Gastrocnemius medialis (tissue), 4 donors: ENCODE results near the gene LSM5. TPM values are rescaled to one million over a fixed set of nuclear protein-coding genes. Genes with fewer than 3 reads are reported as not detected.

Experiments used
- ATAC-seq, 2 donors: fragments of 150-250 bp; one replicate each; pipeline ENCODE4 v1.9.1; 2016
- DNase-seq, 2 donors: peaks; one replicate each; pipeline ENCODE4 v3.0.0-alpha.2; 2019
- H3K27ac ChIP-seq, 4 donors: fragments of 200-600 bp; sonication (generic); 1 replicate in 1 of 4; 2 replicates in 3 of 4; pipeline ENCODE4 v1.5.1; 2016 to 2018; ENCODE audit warnings: mild to moderate bottlenecking in 2 of 4, moderate library complexity in 1 of 4
- H3K27me3 ChIP-seq, 3 donors: fragments of 200-600 bp; sonication (generic) in 2 of 3; 1 replicate in 1 of 3; 2 replicates in 2 of 3; pipeline versions ENCODE4 v1.5.1 to v1.6.0; 2016 to 2019; ENCODE audit warnings: mild to moderate bottlenecking in 1 of 3, moderate library complexity in 1 of 3
- H3K36me3 ChIP-seq, 2 donors: fragments of 200-600 bp; sonication (generic) in 1 of 2; one replicate each; pipeline ENCODE4 v1.5.1; 2017 to 2018
- H3K4me1 ChIP-seq, 2 donors: fragments of 200-600 bp; sonication (generic) in 1 of 2; one replicate each; pipeline ENCODE4 v1.5.1; 2016 to 2017; ENCODE audit warnings: mild to moderate bottlenecking in 2 of 2
- H3K4me3 ChIP-seq, 4 donors: fragments of 200-600 bp; sonication (generic) in 3 of 4; 1 replicate in 1 of 4; 2 replicates in 3 of 4; pipeline ENCODE4 v1.5.1; 2016 to 2019; ENCODE audit warnings: mild to moderate bottlenecking in 2 of 4
- H3K9me3 ChIP-seq, 3 donors: fragments of 200-600 bp; sonication (generic) in 2 of 3; 1 replicate in 1 of 3; 2 replicates in 2 of 3; pipeline ENCODE4 v1.5.1; 2016 to 2019
- POLR2A ChIP-seq, 2 donors: fragments of 450-650 bp; IDR thresholded peaks; one replicate each; pipeline ENCODE4 v1.6.1; 2017; ENCODE audit warnings: antibody characterized with exemption in 2 of 2, mild to moderate bottlenecking in 2 of 2, moderate library complexity in 2 of 2
- in situ Hi-C, 4 donors: fragments of 200-750 bp; cut with MboI; loops; one replicate each; pipeline versions ENCODE4 v1.15.0 to v1.8.0; 2017; ENCODE audit warnings: low sequenced_read_pairs in 4 of 4
- intact Hi-C: fragments of 100-400 bp; cut with DNase I; formaldehyde crosslinking; loops from one replicate; pipeline ENCODE4 v1.15.1; 2023; ENCODE audit warnings: low total_unique reads
- total RNA-seq, 4 donors: library from RNA; depleted of rRNA; stranded (reverse); fragments of >200 nt; gene quantifications; one replicate each; pipeline versions ENCODE4 v1.1.0 to v1.2.3, GENCODE V29; 2016
- TF ChIP-seq, protein P1 (sequence below), 5 experiments: fragments of 450-650 bp in 3 of 5; fragments of 200-600 bp in 2 of 5; sonication (generic) in 2 of 5; IDR thresholded peaks in 4 of 5; conservative IDR thresholded peaks in 1 of 5; 1 replicate in 4 of 5; 2 replicates in 1 of 5; pipeline ENCODE4 v1.5.1; 2016 to 2019; ENCODE audit warnings: antibody characterized with exemption in 5 of 5, mild to moderate bottlenecking in 3 of 5, moderate library complexity in 3 of 5

The LSM5 gene
- total RNA-seq, 4 donors from 2014 or later, result 11.7 to 28.7 (median 14.8) TPM

DNA sequence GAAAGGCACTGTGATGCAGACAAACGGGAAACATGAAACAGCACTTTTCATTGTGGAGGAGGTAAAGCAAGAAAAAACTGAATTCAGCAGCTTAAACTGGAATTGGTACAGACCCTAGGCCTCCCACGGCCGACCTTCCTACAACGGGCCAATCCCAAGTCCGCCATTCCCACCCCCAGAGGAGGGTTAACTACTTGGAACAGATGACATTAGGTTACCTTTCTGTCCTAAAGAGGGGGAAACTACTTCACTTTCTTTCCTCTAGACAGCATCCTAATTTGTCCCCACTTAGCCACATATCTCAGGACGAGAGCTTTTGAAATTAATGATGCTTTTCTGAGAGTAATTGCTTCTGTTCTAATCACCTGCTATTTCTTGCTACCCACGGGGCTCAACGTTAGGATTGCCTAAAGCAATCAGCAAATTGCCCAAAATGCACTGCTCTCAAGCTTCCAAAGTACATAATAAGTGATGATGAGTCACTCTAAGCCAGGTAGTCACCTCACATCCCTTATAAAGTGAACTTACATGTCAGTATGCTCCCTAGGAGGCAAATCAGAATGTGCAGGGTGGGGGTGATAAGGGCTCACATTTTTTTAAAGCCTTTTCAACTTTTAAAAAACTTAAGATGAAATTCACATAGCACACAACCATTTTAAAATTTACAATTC, 36.7 kb downstream of the LSM5 start:
- TF ChIP-seq POLR2A (IDR thresholded peaks at IDR 0.05), result no peak
- TF ChIP-seq, protein P1, sequence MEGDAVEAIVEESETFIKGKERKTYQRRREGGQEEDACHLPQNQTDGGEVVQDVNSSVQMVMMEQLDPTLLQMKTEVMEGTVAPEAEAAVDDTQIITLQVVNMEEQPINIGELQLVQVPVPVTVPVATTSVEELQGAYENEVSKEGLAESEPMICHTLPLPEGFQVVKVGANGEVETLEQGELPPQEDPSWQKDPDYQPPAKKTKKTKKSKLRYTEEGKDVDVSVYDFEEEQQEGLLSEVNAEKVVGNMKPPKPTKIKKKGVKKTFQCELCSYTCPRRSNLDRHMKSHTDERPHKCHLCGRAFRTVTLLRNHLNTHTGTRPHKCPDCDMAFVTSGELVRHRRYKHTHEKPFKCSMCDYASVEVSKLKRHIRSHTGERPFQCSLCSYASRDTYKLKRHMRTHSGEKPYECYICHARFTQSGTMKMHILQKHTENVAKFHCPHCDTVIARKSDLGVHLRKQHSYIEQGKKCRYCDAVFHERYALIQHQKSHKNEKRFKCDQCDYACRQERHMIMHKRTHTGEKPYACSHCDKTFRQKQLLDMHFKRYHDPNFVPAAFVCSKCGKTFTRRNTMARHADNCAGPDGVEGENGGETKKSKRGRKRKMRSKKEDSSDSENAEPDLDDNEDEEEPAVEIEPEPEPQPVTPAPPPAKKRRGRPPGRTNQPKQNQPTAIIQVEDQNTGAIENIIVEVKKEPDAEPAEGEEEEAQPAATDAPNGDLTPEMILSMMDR (IDR thresholded peaks at IDR 0.05 in 4 of 5, conservative IDR thresholded peaks at IDR 0.05 in 1 of 5), result no peak
- DNase-seq (no peak), ATAC-seq (no peak)
- Histone ChIP-seq H3K36me3 (no peaks in the 10 kb centered on the region), H3K27me3 (no peaks in the 10 kb centered on the region), H3K4me1 (no peaks in the 10 kb centered on the region), H3K27ac (no peak overlapping the region), H3K4me3 (no peak overlapping the region), H3K9me3 (no peaks in the 10 kb centered on the region)
- in situ Hi-C loops, result no loop called here
- intact Hi-C loops, result no loop called here

DNA sequence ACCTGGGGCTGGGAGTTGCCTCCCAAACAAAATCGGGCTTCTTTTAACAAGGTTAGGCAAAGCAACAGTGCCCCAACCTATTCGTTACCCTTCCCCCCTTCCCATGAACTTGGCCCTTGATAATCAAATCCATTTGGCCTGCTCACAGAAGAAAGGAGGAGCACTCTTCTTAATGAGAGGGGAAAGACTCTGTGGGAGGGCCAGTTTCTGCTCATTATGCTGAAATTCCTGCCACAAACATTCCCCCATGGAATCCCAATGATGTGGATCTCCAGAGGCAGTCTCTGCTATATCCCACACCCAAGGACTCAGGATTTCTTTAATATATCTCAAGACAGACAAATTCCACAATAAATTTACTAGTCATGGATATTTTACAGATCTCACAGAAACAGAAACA, 43.0 kb downstream of the LSM5 start:
- in situ Hi-C loops, result no loop called here
- Histone ChIP-seq H3K9me3 (no peaks in the 10 kb centered on the region), H3K4me3 (no peak overlapping the region), H3K4me1 (no peaks in the 10 kb centered on the region), H3K27ac (no peak overlapping the region), H3K36me3 (no peaks in the 10 kb centered on the region), H3K27me3 (no peaks in the 10 kb centered on the region)
- no peak for TF ChIP-seq POLR2A (IDR thresholded peaks at IDR 0.05)
- TF ChIP-seq, protein P1 (IDR thresholded peaks at IDR 0.05 in 4 of 5, conservative IDR thresholded peaks at IDR 0.05 in 1 of 5), result no peak
- intact Hi-C loops, result no loop called here
- DNase-seq (no peak), ATAC-seq (no peak)

DNA sequence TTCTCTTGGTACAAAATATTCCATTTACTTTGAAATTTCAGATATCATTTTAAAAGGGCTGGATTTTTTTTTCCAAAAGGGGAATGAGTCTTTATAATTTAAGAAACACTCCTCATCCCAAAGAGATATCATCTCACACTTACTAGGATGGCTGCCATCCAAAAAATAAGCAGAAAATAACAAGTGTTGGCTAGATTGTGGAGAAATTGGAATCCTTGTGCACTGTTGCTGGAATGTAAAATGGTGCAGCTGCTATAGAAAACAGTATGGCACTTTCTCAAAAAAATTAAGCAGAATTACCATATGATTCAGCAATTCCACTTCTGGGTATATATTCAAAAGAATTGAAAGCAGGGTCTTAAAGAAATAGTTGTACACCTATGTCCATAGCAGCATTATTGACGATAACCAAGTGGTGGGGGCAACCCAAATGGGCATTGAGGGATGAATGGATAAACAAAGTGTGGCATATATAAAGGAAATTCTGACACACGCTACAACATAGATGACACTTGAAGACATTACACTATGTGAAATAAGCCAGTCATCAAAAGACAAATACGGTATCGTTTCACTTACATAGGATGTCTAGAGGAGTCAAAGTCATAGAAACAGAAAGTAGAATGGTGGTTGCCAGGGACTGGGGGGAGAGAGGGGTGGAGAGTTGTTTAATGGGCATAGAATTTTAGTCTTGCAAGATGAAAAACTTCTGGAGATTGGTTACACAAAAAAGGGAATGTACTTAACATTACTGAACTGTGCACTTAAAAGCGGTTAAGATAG, 53.8 kb downstream of the LSM5 start:
- TF ChIP-seq POLR2A (IDR thresholded peaks at IDR 0.05), result no peak
- TF ChIP-seq, protein P1 (IDR thresholded peaks at IDR 0.05 in 4 of 5, conservative IDR thresholded peaks at IDR 0.05 in 1 of 5), result no peak
- DNase-seq (no peak), ATAC-seq (no peak)
- in situ Hi-C loops, result no loop called here
- H3K27me3 ChIP-seq, result no peaks in the 10 kb centered on the region
- H3K36me3 ChIP-seq, result no peaks in the 10 kb centered on the region
- intact Hi-C loops, result no loop called here
- H3K9me3 ChIP-seq, result no peaks in the 10 kb centered on the region
- no peak overlapping the region for H3K27ac ChIP-seq
- no peaks in the 10 kb centered on the region for H3K4me1 ChIP-seq
- H3K4me3 ChIP-seq, result no peak overlapping the region

Other genes starting within 250 kb of the LSM5 start
- gene AVL9, start 5.1 kb upstream of the LSM5 start, total RNA-seq, result 10 to 100 TPM; 22.3 to 27.6 (median 25.5) TPM